Loucy (cell line): Measurements from ENCODE around the gene ALPK3.

Experiments used
- H2AFZ ChIP-seq: fragments of 200-600 bp; sonication (generic); 2 replicates; pipeline ENCODE4 v1.6.0; 2016; ENCODE audit warnings: antibody characterized with exemption, mild to moderate bottlenecking, low read length, moderate library complexity
- H3F3A ChIP-seq: fragments of 200-600 bp; 2 replicates; pipeline ENCODE4 v1.6.0; 2016; ENCODE audit warnings: antibody characterized with exemption, low read depth, mild to moderate bottlenecking
- H3K27me3 ChIP-seq: fragments of 200-600 bp; sonication (generic); 2 replicates; pipeline ENCODE4 v1.6.1; 2014; ENCODE audit warnings: low read length, mild to moderate bottlenecking; ENCODE audit not compliant: insufficient read depth, poor library complexity, severe bottlenecking
- H3K36me3 ChIP-seq: fragments of 200-600 bp; sonication (generic); 2 replicates; pipeline ENCODE4 v1.6.1; 2016; ENCODE audit warnings: low read length; ENCODE audit not compliant: insufficient read depth
- H3K4me1 ChIP-seq: fragments of 200-600 bp; sonication (generic); 2 replicates; pipeline ENCODE4 v1.5.1; 2014; ENCODE audit warnings: low read length, mild to moderate bottlenecking; ENCODE audit not compliant: insufficient read depth, poor library complexity, severe bottlenecking
- H3K4me2 ChIP-seq: fragments of 200-600 bp; sonication (generic); 2 replicates; pipeline ENCODE4 v1.6.0; 2014; ENCODE audit warnings: antibody characterized with exemption, low read length, low read depth, mild to moderate bottlenecking; ENCODE audit not compliant: poor library complexity, severe bottlenecking
- H3K4me3 ChIP-seq: fragments of 200-600 bp; sonication (generic); 2 replicates; pipeline ENCODE4 v1.5.1; 2014; ENCODE audit warnings: low read length, mild to moderate bottlenecking, mixed read lengths; ENCODE audit not compliant: poor library complexity, severe bottlenecking
- H3K79me2 ChIP-seq: fragments of 200-600 bp; sonication (generic); 2 replicates; pipeline ENCODE4 v1.6.1; 2014; ENCODE audit warnings: low read length; ENCODE audit not compliant: insufficient read depth
- H3K9ac ChIP-seq: fragments of 200-600 bp; sonication (generic); 2 replicates; pipeline ENCODE4 v1.6.0; 2014; ENCODE audit warnings: mild to moderate bottlenecking, low read depth, low read length, moderate library complexity; ENCODE audit not compliant: poor library complexity, severe bottlenecking
- H3K9me2 ChIP-seq: fragments of 200-600 bp; sonication (generic); replicated peaks from 2 replicates; pipeline ENCODE4 v1.6.1; 2016; ENCODE audit warnings: low read depth, low read length, mixed read lengths
- H3K9me3 ChIP-seq: fragments of 200-600 bp; sonication (generic); 2 replicates; pipeline ENCODE4 v1.6.1; 2014; ENCODE audit warnings: mild to moderate bottlenecking, antibody characterized with exemption, low read length, low read depth; ENCODE audit not compliant: insufficient read depth
- H4K20me1 ChIP-seq: fragments of 200-600 bp; sonication (generic); 2 replicates; pipeline ENCODE4 v1.6.0; 2014; ENCODE audit warnings: antibody characterized with exemption, low read length, mild to moderate bottlenecking; ENCODE audit not compliant: insufficient read depth, poor library complexity, severe bottlenecking
- EZH2phosphoT487 ChIP-seq: fragments of 200-600 bp; IDR thresholded peaks from 2 replicates; pipeline ENCODE4 v1.6.1; 2018; ENCODE audit warnings: antibody characterized with exemption, mild to moderate bottlenecking, moderate library complexity, borderline replicate concordance
- TF ChIP-seq, protein P1 (sequence below): fragments of 200-600 bp; sonication (generic); conservative IDR thresholded peaks from 2 replicates; pipeline ENCODE4 v1.5.1; 2014; ENCODE audit warnings: mild to moderate bottlenecking, antibody characterized with exemption, low read length

Gene ALPK3

DNA sequence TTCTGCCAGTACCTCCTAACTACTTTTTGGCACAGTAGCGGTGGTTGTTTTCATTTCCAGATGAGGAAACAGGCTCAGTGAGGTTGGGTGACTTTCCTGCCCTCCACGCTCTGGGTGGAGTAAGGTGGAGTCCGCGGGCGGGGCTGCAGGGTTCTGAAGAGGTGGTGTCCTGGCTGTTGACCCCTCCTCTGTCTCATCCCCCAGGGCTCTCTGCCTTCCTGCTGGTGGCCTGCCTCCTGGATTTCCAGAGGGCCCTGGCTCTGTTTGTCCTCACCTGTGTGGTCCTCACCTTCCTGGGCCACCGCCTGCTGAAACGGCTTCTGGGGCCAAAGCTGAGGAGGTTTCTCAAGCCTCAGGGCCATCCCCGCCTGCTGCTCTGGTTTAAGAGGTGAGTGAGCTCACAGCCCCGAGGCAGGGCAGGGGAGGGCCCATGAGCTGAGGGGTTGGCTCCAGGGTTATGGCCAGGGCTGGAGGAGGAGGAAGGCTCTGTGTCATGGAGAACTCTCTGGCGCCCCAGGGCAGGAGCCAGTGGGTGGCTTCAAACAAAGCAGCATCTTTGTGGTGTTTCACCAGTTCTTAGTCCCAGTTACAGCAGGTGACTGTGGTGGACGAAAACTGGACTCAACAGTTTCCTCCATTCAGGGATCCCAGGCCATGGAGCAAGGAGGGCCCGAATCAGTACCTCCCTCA, 77.7 kb downstream of the ALPK3 start:
- H2AFZ ChIP-seq: no peak overlapping the region
- no peaks in the 10 kb centered on the region for H3K4me1 ChIP-seq
- no peak for TF ChIP-seq EZH2phosphoT487
- TF ChIP-seq, protein P1, sequence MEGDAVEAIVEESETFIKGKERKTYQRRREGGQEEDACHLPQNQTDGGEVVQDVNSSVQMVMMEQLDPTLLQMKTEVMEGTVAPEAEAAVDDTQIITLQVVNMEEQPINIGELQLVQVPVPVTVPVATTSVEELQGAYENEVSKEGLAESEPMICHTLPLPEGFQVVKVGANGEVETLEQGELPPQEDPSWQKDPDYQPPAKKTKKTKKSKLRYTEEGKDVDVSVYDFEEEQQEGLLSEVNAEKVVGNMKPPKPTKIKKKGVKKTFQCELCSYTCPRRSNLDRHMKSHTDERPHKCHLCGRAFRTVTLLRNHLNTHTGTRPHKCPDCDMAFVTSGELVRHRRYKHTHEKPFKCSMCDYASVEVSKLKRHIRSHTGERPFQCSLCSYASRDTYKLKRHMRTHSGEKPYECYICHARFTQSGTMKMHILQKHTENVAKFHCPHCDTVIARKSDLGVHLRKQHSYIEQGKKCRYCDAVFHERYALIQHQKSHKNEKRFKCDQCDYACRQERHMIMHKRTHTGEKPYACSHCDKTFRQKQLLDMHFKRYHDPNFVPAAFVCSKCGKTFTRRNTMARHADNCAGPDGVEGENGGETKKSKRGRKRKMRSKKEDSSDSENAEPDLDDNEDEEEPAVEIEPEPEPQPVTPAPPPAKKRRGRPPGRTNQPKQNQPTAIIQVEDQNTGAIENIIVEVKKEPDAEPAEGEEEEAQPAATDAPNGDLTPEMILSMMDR: no peak
- H3K4me3 ChIP-seq: no peak overlapping the region
- H3F3A ChIP-seq: no peaks in the 10 kb centered on the region
- no peaks in the 10 kb centered on the region for H4K20me1 ChIP-seq
- H3K9ac ChIP-seq: no peak overlapping the region
- no peaks in the 10 kb centered on the region for H3K9me3 ChIP-seq
- no peak overlapping the region for H3K4me2 ChIP-seq
- H3K36me3 ChIP-seq: no peaks in the 10 kb centered on the region
- no peaks in the 10 kb centered on the region for H3K27me3 ChIP-seq
- H3K9me2 ChIP-seq: no peaks in the 10 kb centered on the region
- H3K79me2 ChIP-seq: no peaks in the 10 kb centered on the region

DNA sequence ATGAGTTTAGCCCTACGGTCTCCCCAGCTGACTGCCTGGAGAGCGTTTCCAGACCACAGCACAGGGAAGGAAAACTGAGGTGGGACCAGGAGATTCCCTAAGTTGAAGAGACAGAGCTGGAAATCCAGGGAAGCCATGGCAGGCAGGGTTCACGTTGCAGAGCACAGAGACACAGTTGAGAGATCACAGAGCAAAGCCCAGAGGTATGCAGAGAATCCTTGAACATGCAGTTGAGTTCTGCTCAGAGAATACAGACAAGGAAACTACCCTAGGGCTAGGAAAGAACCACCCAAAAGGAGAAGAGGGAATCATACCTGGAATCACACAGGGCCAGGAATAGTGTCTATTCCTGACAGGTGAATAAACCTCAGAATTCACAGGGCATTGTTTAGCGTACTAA, 81.6 kb downstream of the ALPK3 start:
- TF ChIP-seq EZH2phosphoT487: no peak
- TF ChIP-seq, protein P1: no peak
- Histone ChIP-seq H3K4me1 (no peaks in the 10 kb centered on the region), H4K20me1 (no peaks in the 10 kb centered on the region), H3K4me3 (no peak overlapping the region), H3K27me3 (no peaks in the 10 kb centered on the region), H3K36me3 (no peaks in the 10 kb centered on the region), H3K9me2 (no peaks in the 10 kb centered on the region), H3K9ac (no peak overlapping the region), H3K79me2 (no peaks in the 10 kb centered on the region), H3K4me2 (no peak overlapping the region), H3K9me3 (peaks cover 3% of the 10 kb centered on the region; the same call in 1 of the 2 replicates), H2AFZ (no peak overlapping the region), H3F3A (no peaks in the 10 kb centered on the region)

DNA sequence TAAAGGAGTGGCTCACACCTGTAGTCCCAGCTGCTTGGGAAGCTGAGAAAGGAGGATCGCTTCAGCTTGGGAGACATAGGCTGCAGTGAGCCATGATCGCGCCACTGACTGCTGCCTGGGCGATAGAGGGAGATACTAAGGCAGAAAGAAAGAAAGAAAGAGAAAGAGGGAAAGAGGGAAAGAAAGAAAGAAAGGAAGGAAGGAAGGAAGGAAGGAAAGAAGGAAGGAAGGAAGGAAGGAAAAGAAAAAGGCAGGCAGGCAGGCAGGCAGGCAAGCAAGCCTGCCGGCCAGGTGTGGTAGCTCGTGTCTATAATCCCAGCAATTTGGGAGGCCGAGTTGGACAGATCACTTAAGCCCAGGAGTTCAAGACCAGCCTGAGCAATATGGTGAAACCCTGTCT, 82.6 kb downstream of the ALPK3 start:
- peaks cover 3% of the 10 kb centered on the region; the same call in 1 of the 2 replicates for H3K9me3 ChIP-seq
- no peak overlapping the region for H3K4me2 ChIP-seq
- H3K27me3 ChIP-seq: no peaks in the 10 kb centered on the region
- no peaks in the 10 kb centered on the region for H4K20me1 ChIP-seq
- no peak overlapping the region for H3K4me3 ChIP-seq
- no peak overlapping the region for H3K9ac ChIP-seq
- no peaks in the 10 kb centered on the region for H3K36me3 ChIP-seq
- H3K79me2 ChIP-seq: no peaks in the 10 kb centered on the region
- H3F3A ChIP-seq: no peaks in the 10 kb centered on the region
- TF ChIP-seq EZH2phosphoT487: no peak
- TF ChIP-seq, protein P1: no peak
- H3K4me1 ChIP-seq: no peaks in the 10 kb centered on the region
- H2AFZ ChIP-seq: no peak overlapping the region
- H3K9me2 ChIP-seq: no peaks in the 10 kb centered on the region
